ENCODE results near the gene S100A12.

Gene S100A12

DNA sequence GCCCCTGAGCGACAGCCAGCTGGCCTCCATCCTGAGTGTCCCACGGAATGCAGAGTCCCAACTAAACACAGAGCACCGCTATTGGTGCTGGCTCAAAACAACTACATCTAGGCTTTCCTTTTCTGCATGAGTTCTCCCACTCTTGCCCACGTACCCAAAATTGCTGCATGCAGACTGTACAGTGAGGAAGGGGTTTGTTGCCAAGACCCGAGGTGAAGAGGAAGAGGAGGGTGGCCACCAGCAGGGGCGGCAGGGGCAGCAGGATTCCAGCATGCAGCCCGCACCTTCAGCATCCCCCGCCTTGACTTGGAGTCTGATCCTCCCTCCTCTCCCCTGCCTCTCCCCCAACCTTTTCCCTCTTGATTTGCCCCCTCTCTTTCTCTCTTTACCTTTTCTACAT lies 9.7 kb downstream of the S100A12 start:
- no peak for FAIRE-seq

DNA sequence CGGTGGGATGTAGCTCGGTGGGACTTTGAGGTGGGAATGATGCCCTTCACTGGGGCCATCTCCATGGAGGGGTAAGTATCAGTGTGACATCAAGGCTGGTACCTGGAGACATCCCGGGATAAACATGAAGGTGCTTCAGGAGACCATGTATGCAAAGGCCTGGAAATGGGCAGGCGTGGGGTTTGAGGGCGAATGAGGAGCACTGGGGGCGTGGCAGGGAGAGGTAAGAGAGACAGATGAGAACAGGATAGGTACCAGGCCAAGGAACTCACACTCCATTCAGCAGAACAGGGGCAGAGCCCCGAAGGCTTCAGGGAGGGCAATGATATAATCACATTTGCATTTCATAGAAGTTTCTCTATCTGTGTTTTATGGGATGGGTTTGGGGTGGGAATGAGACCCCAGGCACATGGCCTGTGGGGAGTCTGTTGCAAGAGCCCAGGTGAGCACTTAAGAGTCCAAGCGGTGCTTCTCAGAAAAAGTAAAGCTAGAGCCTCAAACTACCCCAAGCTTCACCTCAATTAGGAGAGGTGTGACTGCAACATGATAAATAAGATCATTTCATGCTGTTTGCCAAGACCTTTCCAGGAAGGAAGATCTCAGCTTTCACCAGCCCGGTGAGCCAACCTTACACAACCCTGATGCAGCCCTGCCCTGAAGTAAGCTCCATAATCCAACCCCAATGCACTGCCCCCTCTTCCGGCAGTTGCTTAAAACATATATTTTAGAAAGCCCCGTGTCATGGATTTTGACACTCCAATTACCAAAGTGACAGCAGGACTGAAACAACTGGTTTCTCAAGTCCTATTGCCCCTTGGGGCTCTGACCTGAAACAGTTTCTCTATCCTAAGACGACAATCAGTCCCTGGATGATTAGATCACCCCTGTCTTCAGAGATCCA lies 10.4 kb downstream of the S100A12 start:
- FAIRE-seq = no peak

DNA sequence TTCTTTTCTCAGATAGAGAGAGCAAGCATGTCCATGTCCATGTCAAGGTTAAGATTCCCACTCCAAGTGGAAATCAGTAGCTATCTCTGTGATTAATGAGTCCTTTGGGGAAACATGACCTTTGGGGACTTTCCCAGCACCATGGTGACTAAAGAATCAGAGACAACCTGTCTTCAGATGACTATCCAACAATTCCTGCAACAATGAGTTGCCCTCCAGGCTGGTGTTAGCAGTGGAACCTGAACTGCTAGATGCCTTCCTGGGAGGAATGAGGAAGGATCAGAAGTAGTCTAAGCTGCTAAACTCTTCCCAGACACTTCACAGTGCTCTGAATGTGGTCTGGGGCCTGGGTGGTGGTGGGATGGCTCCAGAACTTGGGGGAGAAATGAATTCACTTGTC lies 11.3 kb downstream of the S100A12 start:
- no peak for FAIRE-seq

DNA sequence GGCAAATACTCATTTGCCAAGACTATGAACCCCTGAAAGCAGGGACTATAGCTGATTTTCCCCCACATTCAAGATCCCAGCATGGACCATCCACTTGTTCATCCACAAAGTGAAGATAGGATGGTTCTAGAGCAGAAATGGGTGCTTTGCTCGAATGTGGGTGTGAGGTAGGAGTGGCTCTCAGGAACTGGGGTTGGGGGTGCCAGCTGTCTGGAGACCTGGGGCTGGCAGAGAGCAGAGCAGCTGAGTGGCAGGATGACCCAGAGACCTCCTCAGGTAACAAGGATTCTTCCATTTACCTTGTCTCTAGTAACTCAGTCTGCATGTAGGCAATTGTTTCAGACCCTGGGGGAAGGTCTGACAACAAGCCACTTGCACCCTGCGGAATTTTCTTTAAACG lies 11.8 kb downstream of the S100A12 start:
- FAIRE-seq = no peak

DNA sequence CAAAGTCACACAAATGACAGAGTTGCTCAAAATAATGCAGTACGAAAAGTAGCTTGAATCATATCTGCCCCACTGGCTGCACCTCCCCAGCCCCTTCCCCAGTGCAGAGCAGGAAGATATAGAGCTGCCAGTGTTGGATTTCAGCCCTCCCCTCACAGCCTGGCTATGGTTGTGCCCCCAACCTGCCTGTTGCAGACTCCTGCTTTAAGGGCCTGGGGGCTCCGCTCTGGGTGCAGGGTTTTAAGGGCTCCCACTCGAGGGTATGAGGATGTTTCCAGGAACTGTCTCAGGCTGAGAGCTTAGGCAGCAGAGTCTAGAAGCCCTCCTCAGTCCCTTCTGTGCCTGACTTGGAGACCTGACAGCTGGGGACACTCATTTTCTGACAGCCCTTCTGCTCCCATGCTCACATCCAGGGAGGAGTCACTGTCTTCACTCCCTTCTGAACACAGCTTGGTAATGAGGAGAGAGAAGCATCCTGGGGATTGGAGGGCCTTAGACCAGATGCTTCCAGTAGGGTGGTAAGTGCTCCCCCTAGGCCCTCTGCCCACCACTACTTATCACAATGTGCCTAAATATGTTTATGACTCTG lies 13.1 kb downstream of the S100A12 start:
- FAIRE-seq = no peak

DNA sequence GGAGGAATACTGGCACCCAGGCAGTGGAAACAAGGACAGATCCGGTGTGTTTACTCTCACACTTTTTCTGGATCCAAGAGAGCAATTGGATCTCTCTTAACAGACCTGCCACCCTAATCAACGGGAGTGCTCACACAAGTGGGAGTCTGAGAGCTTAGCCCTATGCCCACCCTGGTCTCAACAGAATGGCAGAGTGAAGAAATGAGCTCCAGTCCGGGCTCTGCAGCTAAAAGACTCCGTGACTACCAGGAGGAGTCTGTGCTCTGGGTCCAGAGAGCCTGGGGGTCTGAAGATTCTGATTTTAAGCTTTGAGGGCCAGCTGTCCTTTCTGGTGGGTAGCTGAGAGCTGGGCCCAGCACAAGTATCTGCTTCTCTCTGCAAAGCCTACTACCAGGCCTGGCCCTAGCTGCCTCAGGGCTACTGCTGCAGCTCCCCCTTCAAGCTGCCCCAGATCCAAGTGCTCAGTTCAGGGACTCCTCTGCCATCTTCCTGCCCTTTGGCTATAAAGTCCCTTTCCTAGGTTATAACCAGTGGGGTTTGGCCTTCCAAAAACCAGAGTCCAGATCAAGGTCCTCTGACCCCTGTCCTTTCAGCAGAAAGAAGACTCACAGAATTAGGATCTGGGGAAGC lies 13.8 kb downstream of the S100A12 start:
- FAIRE-seq = no peak

DNA sequence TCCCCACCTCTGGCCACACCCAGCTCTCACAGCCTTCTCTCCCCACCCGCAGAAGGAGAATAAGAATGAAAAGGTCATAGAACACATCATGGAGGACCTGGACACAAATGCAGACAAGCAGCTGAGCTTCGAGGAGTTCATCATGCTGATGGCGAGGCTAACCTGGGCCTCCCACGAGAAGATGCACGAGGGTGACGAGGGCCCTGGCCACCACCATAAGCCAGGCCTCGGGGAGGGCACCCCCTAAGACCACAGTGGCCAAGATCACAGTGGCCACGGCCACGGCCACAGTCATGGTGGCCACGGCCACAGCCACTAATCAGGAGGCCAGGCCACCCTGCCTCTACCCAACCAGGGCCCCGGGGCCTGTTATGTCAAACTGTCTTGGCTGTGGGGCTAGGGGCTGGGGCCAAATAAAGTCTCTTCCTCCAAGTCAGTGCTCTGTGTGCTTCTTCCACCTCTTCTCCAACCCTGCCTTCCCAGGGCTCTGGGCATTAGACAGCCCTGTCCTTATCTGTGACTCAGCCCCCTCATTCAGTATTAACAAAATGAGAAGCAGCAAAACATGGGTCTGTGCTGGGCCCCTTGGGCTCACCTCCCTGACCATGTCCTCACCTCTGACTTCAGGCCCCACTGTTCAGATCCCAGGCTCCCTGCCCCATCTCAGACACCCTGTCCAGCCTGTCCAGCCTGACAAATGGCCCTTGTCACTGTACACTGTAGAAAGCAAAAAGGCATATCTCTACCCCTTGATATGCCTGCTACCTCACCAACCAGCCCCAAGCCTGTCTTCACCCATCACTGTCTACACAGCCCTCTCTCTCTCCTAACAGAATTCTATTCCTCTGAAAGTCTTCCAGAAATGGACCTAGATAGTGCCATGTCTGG lies 14.6 kb downstream of the S100A12 start:
- FAIRE-seq = no peak

DNA sequence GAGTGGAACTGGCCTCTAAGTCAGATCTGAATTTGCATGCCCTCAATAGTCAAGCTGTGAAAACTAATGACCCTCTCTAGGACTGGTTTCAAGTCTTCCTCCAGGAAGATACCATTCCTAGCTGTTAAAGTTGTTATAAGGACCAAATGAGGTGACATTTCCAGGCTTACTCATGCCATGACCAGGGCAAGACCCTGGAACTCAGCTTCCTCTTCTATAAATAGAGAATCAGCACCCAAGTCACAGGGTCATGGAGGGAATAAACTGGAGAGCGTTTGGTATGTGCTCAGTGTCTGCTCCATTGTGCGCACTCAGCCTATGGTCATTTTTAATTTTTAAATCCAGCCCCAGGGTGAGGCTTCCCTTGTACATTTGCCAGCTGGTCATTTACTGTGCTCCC lies 15.2 kb downstream of the S100A12 start:
- no peak for FAIRE-seq

DNA sequence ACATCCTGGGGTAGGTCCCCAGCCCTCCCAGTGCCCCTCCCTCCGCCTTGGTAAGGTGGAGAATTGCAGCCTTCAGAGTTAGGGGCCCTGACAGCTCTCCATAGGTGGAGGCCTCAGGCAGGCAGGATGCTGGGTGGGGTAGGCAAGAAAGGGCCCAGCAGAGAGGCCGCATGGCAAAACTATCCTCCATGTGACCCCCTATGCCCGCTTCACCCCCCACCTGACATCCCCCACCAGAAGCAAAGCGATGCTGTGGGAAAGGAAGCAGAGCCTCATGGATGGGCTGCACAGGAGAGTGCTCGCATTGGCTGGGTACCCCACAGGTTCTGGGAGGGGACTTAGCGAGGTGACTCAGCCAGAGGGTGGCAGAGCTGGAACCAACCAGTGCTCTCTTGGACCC lies 16.2 kb downstream of the S100A12 start:
- no peak for FAIRE-seq

DNA sequence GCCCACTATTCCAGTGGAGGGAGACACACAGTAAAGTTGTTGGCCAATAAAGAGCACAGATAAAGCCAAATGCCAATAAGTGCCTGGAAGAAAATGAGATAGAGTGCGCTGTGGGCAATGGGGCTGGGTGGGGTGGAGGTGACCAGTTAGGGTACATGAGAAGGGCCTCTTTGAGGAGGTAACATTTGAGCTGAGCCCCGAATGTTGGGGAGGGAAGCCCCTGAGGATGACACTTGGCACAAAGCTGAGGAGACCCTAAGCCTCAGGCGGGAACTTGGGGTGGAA lies 16.8 kb downstream of the S100A12 start:
- no peak for FAIRE-seq

DNA sequence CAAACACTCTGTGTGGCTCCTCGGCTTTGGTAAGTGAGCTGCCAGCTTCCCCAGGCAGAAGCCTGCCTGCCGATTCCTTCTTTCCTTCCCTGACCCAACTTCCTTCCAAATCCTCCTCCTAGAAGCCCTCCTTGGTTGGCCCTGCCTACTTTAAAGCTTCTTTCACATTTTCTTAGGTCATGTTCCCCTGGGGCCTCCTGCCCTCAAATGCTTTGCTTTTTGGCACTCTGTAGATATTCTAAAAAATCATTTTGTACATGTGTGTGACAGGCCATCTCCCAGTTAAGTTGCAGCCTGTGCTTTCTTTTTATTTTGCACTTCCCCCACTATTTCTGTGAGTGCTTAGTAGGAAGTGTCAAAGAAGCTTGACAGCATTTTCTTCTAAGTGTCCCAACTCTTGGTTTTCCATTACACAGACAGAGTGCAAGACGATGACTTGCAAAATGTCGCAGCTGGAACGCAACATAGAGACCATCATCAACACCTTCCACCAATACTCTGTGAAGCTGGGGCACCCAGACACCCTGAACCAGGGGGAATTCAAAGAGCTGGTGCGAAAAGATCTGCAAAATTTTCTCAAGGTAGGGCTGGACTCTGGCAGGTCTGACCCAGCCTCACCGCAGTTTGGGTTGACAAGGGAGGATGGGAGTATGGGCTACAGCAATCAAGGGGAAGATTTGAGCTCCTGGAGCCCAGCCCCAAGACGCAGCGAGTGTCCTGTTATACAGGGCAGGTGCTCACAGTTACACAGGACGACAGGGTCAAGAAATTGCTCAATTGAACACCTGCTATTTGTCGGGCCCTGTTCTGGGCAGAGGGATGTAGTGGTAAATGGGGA lies 17.3 kb downstream of the S100A12 start, which contains the start of gene S100A9:
Gene S100A9 (plus strand): TSS at position 2 of the 838 bp plus-strand sequence. CDS start 430 bp downstream, at position 432.
- no peak for FAIRE-seq

DNA sequence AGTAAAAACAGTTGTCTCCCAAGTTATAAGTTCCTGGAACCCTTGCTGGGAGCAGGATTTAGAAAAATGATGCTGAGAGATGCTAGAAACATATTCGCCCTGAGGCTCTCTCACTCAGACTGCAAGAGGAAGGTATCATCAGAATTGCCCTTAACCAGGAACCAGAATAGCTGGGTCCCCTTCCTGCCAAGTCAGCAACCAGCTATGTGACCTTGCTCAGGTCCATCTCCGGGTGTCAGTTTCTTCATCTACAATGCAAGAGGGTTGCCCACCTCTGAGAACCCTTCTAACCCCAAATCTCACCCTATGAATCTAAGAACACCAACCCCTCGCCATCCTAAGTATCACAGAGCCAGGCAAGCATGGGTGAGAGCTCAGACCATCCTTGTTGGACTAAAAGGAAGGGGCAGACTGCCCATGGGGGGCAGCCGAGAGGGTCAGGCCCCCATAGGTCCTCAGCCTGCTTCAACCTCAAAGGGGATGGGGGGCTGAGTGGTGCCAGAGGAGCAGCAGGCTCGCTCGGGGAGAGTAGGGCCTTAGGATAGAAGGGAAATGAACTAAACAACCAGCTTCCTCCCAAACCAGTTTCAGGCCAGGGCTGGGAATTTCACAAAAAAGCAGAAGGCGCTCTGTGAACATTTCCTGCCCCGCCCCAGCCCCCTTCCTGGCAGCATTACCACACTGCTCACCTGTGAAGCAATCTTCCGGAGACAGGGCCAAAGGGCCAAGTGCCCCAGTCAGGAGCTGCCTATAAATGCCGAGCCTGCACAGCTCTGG lies 18.2 kb downstream of the S100A12 start:
- no peak for FAIRE-seq

DNA sequence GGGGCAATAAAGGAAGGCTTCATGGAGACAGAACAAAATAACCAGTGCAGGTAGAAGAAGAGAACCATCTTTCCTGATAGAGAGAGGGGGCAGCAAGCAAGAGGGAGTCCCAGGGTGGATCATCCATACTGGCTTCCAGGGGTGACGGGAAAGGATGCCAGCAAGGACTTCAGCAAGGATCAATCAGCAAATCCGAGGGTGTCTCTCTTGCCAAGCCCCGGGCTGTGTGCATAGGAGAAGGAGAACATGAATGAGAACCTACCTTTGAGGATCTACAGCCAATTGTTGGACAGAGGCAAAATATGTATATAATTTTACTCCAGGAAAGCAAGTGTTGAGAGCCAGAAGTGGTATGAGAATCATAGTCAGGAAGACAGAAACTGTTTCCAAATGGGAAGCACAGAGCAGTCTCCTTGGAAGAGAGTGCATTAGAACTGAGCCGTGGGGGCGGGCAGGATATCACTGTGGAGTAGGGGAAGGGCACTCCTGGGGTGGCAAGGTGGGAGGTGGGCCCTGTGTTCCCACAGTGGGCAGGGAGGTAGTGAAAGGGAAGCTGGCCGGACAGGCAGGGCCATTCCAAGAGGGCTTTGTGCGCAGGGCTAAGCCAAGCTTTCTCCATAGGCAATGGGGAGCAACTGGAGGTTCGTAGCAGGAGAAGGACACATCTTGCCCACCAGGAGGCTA lies 18.9 kb downstream of the S100A12 start:
- no peak for FAIRE-seq

DNA sequence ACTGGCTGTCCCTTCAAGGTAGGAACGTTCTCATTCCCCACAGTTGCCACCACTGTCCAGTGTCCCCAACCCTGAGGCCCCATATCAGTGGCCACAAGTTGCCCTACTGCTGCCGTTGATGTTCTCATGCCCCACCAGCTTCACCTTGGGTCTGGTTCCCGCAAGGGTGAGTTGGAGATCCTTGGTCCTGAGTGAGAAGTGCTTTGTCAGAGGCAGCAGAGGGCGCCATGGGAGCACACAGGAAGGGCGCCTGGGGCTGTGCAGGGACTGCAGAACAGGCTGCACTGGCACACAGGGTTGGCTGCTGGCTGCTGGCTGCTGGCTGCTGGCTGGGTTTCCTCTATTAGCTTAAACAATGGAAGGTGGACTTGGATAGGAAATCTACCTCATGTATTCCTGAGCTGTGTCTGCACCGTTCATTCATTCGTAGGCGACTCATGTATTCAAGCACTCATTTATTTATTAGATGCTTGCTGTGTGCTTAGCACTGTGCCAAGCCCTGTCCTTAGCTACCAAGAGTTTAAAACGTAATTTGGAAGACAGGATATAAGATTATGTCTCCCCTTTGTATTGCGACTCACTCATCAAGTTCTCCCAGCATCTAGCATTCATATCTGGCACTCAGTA lies 19.9 kb downstream of the S100A12 start:
- no peak for FAIRE-seq

DNA sequence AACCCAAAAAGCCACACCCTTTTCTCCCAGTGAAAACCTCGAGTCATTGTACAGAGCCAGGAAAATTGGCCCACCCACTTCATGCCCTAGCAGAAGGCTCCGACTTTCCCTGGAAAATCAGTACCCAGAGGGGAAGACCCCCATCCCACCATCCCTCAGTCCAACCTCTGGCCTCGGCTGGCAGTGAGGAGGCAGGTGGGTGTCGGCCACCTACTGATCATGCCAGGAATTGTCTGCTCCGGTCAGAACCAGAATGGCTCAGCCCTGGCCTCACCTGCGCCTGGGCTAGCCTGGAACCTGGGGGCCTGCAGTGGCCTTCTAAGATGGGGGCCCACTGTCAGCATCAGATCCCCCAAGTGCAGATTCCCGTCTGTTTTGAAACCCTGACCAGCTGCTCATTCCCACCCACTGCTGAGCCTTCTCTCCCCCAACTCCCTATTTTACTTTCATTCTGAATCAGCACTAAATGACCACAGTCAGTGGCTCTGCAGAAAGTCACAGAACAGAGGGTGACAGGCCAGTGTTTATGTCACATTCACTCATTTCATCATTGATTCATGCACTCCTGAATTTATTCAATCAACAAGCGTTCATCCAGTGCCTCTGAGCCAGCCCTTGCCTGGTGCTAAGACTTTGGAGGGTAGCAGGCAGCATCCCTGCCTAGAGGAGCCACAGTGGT lies 20.8 kb downstream of the S100A12 start:
- no peak for FAIRE-seq

DNA sequence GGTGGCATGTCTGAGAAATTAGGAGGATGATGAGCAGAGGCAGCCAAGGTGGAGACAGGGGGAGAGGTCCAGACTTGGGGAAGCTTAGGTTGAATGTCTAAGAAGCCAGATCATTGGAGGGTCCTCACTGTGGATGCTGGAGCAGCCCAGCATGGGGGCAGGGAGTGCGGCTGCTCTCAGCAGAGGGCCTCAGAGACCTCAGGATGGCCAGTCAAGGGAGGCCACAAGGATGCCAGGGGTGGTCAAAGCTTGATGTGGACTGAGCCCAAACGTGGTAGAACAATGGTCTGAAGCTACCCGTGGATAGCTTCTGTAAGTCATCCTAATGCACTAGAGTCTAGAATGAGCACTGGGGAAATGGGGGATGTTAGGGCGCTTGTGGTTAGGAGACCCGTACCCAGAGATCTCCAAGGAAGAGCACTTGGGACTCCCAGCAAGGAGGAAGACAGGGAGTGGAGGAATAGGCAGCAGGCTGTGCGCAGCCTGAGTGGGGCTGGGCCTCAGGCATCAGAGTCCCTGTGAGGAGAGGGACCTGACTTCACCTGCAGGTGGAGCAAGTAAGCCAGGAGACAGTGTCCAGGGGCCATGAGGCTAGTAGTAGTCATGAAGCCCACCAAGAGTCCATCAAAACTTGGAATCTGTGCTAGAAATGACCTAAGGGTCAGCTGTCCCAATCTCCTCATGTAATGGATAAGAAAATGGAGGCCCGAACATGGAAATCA lies 22.0 kb downstream of the S100A12 start:
- no peak for FAIRE-seq

DNA sequence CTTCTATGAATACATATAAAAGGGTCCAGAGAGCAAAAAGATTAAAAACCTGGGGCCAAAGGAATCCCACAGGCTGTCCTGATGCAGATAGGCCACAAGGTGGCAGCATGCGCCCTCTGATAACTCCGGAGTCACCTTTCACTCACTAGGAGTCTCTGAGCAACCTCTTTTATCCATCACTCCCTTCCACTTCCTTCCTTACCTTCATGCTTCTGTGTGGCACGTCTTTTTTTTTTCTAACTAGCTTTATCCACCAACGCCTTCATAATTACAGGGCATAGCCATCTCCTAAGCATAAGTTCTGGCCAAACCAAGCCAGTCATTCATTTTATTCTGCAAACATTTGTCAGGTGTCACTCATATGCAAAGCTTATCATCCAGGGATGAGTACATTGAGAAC lies 22.9 kb downstream of the S100A12 start:
- peak; percentile 64 for FAIRE-seq

DNA sequence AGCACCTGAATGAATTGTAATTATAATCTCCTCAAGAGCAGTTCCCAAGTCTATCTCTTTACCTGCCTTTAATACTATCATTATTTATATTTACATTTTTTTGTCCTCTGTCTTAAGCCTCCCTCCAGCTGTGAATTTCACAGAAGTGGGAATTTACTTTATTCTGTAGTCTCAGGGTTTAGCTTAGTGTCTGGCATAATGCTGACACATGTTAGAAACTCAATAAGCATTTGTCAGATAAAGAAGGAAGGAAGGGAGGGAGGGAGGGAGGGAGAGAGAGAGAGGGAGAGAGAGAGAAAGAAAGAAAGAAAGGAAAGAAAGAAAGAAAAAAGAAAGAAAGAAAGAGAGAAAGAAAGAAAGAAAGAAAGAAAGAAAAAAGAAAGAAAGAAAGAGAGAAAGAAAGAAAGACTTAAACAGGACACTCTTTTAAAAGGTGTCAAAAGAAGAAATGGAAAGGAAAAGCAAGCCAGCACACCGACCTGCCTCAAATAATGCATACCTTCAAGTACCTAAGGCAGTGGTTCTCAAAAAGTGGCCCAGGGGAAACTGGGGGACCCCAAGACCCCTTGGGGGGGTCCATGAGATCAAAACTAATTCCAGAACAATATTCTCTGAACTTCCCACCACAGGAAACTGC lies 25.0 kb downstream of the S100A12 start:
- no peak for FAIRE-seq

Measured in endometrium (tissue), 2 donors.